Neutrophil (primary cell): ENCODE results near the gene BMAL1.

Source experiments
- H3K27ac ChIP-seq: fragments of 200-600 bp; sonication (generic); 2 replicates; pipeline ENCODE4 v1.5.1; 2016; ENCODE audit warnings: mild to moderate bottlenecking, moderate library complexity
- H3K27me3 ChIP-seq: fragments of 200-600 bp; sonication (generic); 2 replicates; pipeline ENCODE4 v1.6.0; 2016; ENCODE audit warnings: mild to moderate bottlenecking
- H3K36me3 ChIP-seq: fragments of 200-600 bp; sonication (generic); 2 replicates; pipeline ENCODE4 v1.5.1; 2017
- H3K4me1 ChIP-seq, 2 experiments: fragments of 200-600 bp in 1 of 2; sonication (generic) in 1 of 2; 1 replicate in 1 of 2; 2 replicates in 1 of 2; pipeline versions ENCODE4 v1.5.1 to v1.6.1; 2013 to 2016; ENCODE audit warnings: low read depth in 1 of 2, low read length in 1 of 2, mild to moderate bottlenecking in 1 of 2, moderate library complexity in 1 of 2; ENCODE audit not compliant: control insufficient read depth in 1 of 2, insufficient read depth in 1 of 2
- H3K4me3 ChIP-seq, 2 experiments: fragments of 200-600 bp in 1 of 2; sonication (generic) in 1 of 2; 1 replicate in 1 of 2; 2 replicates in 1 of 2; pipeline ENCODE4 v1.5.1; 2013 to 2016; ENCODE audit warnings: low read depth in 1 of 2, low read length in 1 of 2, mild to moderate bottlenecking in 1 of 2, moderate library complexity in 1 of 2
- H3K9me3 ChIP-seq: fragments of 200-600 bp; sonication (generic); 2 replicates; pipeline ENCODE4 v1.5.1; 2016
- TF ChIP-seq, protein P1 (sequence below): fragments of 200-600 bp; sonication (generic); IDR thresholded peaks from 2 replicates; pipeline ENCODE4 v1.5.1; 2016; ENCODE audit warnings: antibody characterized with exemption

Gene BMAL1

DNA sequence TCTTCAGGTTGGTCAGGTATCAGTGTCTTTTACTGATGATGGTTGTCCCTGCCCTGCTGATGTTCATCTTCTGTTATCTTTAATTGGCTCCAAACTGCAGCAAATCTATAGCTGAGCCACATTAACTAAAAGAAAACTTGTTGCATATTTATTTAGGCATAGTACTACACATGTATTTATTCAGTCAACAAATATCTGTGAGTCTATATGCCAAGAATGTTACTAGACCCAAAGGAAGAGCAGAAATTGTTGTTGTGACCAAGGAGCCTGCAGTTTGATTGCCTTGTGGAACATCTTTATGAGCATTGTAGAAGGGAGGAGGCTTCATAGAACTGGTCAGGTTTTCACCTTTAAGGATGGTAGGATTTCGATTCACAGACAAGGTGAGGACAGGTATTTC is 10.1 kb downstream of the BMAL1 start:
- no peaks in the 10 kb centered on the region for H3K27me3 ChIP-seq
- H3K4me1 ChIP-seq, result peaks cover 26 to 27% of the 10 kb centered on the region in 2 experiments

GRCh38 chr11:13288375-13289029 is 10.9 kb downstream of the BMAL1 start:
- Histone ChIP-seq H3K27me3 (no peaks in the 10 kb centered on the region), H3K4me3 (no peak overlapping the region), H3K27ac (no peak overlapping the region), H3K9me3 (no peaks in the 10 kb centered on the region), H3K36me3 (peaks cover 5% of the 10 kb centered on the region), H3K4me1 (peaks cover 25 to 27% of the 10 kb centered on the region in 2 experiments)
- TF ChIP-seq, protein P1, sequence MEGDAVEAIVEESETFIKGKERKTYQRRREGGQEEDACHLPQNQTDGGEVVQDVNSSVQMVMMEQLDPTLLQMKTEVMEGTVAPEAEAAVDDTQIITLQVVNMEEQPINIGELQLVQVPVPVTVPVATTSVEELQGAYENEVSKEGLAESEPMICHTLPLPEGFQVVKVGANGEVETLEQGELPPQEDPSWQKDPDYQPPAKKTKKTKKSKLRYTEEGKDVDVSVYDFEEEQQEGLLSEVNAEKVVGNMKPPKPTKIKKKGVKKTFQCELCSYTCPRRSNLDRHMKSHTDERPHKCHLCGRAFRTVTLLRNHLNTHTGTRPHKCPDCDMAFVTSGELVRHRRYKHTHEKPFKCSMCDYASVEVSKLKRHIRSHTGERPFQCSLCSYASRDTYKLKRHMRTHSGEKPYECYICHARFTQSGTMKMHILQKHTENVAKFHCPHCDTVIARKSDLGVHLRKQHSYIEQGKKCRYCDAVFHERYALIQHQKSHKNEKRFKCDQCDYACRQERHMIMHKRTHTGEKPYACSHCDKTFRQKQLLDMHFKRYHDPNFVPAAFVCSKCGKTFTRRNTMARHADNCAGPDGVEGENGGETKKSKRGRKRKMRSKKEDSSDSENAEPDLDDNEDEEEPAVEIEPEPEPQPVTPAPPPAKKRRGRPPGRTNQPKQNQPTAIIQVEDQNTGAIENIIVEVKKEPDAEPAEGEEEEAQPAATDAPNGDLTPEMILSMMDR, result no peak

More for the DNA sequence above, 10.1 kb downstream of the BMAL1 start:
- H3K27ac ChIP-seq, result peak overlapping the region; percentile 59
- H3K4me3 ChIP-seq, result no peak overlapping the region
- H3K36me3 ChIP-seq, result peaks cover 5% of the 10 kb centered on the region
- no peaks in the 10 kb centered on the region for H3K9me3 ChIP-seq
- TF ChIP-seq, protein P1, result no peak

- Histone ChIP-seq H3K27ac (no peak overlapping the region), H3K4me1 (peaks cover 25 to 27% of the 10 kb centered on the region in 2 experiments), H3K4me3 (no peak overlapping the region), H3K36me3 (peaks cover 5% of the 10 kb centered on the region), H3K9me3 (no peaks in the 10 kb centered on the region), H3K27me3 (no peaks in the 10 kb centered on the region)
- TF ChIP-seq, protein P1, result no peak
Observed at GRCh38 chr11:13289081-13289480, 11.5 kb downstream of the BMAL1 start.

GRCh38 chr11:13290221-13290980 is 12.8 kb downstream of the BMAL1 start:
- Histone ChIP-seq H3K27me3 (no peaks in the 10 kb centered on the region), H3K36me3 (no peaks in the 10 kb centered on the region), H3K9me3 (no peaks in the 10 kb centered on the region), H3K27ac (no peak overlapping the region), H3K4me3 (no peak overlapping the region), H3K4me1 (peaks cover 25 to 33% of the 10 kb centered on the region in 2 experiments)
- TF ChIP-seq, protein P1, result no peak

DNA sequence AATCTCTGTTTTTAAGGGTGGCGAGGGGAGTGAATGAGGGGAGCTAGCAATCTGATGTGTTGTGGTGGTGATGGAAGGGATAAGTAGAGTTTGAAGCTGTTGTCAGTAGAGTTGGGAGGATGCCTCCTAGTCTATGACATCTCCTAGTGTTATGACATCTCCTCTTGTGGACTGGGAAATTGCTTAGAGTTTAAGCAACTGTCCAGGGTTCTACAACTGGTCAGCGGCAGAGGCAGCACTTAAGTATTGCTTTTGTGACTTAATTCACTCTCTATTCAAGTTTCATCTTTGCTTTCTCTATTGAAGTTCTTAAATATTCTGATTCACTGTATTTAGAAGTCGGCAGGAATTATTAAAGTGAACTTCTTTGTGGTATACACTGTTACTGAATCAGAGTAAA is 13.8 kb downstream of the BMAL1 start:
- TF ChIP-seq, protein P1, result no peak
- Histone ChIP-seq H3K27me3 (no peaks in the 10 kb centered on the region), H3K36me3 (no peaks in the 10 kb centered on the region), H3K4me1 (peaks cover 25 to 30% of the 10 kb centered on the region in 2 experiments), H3K4me3 (no peak overlapping the region), H3K9me3 (no peaks in the 10 kb centered on the region), H3K27ac (no peak overlapping the region)
